GM23338 (cell line): Measurements from ENCODE around the gene STIM1. TPM values are rescaled to one million over a fixed set of nuclear protein-coding genes. Genes with fewer than 3 reads are reported as not detected.

Source experiments
- CREB1 ChIP-seq: fragments of 250-450 bp; sonication (Bioruptor Pico); IDR thresholded peaks from 2 replicates; pipeline ENCODE4 v1.5.0; 2020; ENCODE audit warnings: low read depth, mild to moderate bottlenecking, moderate library complexity
- EZH2phosphoT487 ChIP-seq: fragments of 200-600 bp; sonication (generic); IDR thresholded peaks from one replicate; pipeline ENCODE4 v1.8.1; 2018; ENCODE audit warnings: antibody characterized with exemption; ENCODE audit not compliant: unreplicated experiment
- POLR2AphosphoS5 ChIP-seq: IDR thresholded peaks from 2 replicates; pipeline ENCODE4 v1.6.1; 2016; ENCODE audit warnings: antibody characterized with exemption, low read depth
- REST ChIP-seq: IDR thresholded peaks from one replicate; pipeline ENCODE4 v1.6.1; 2018; ENCODE audit warnings: antibody characterized with exemption; ENCODE audit not compliant: unreplicated experiment
- STAT1 ChIP-seq: IDR thresholded peaks from one replicate; pipeline ENCODE4 v1.6.1; 2016; ENCODE audit warnings: antibody characterized with exemption; ENCODE audit not compliant: unreplicated experiment
- ZNF462 ChIP-seq: fragments of 250-450 bp; sonication (Bioruptor Pico); IDR thresholded peaks from 2 replicates; pipeline ENCODE4 v1.5.0; 2020; ENCODE audit warnings: mild to moderate bottlenecking, moderate library complexity
- polyA plus RNA-seq: library from polyadenylated mRNA; unstranded; fragments of >200 nt; fragmentation: Nextera tagmentation; extraction: Ambion mirVana; gene quantifications from 2 replicates; pipeline ENCODE4 v1.2.1, GENCODE V29; 2016
- total RNA-seq: library from RNA; depleted of rRNA; stranded (reverse); fragments of >200 nt; shearing (Covaris generic); gene quantifications from 2 replicates; pipeline ENCODE4 v1.2.3, GENCODE V29; 2014

The STIM1 gene
- total and polyA plus RNA-seq, 2 experiments from 2014 or later: 3.5 to 14.0 TPM

DNA sequence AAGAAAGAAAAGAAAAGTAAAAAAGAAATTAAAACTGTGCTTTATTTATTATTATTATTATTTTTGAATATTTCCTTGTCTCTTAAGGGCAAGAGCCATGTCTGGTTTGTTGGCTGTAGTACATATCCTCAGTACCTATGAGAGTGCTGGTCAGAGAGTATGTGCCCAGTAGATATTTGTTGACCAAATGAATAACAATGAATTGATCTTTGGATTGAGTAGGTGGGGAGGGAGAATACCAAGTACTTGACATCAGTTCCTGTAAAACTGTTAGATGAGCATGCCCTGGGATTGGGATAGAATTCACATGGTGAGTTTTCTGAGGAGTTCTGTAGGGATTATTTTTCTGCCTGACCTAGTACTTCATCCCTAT is 11.4 kb downstream of the STIM1 start (continued):
- TF ChIP-seq ZNF462 (CRISPR knock-in tag): no peak
- no peak for TF ChIP-seq REST
- TF ChIP-seq STAT1: no peak
- no peak for TF ChIP-seq CREB1 (CRISPR knock-in tag)
- no peak for TF ChIP-seq EZH2phosphoT487
- TF ChIP-seq POLR2AphosphoS5: no peak
